Measurements from ENCODE around the gene DNAH2. TPM values are rescaled to one million over a fixed set of nuclear protein-coding genes. Genes with fewer than 3 reads are reported as not detected.

Gene DNAH2
- total RNA-seq, 1 donor from 2014 or later: 0.26 TPM

DNA sequence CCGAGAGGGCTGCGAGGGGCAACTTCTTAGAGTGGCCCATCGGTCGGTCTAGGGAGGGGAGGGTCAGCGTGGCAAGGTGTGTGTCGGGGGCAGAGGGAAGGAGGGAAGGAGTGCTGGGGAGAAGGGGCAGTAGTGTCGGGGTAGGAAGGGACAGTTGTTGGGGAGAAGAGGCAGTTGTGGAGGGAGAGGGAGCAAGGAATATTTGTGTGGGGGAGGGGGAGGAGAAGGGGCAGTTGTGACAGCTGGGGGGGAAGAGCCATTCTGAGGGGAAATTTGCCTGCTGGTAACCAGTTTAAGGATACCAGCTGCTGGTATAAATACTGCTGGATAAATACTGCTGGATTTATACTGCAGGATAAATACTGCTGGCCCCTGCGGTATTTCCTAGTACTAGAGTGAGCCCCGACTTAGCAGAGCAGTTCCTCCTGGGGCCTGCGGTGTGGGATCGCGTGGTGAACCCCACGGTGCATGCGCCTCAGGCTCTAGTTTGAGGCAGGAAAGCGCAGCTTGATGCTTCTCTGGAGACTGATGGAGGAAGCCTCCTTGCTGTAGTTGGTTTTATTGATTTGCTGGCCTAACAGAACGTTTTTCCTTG is 309 bp downstream of the DNAH2 start:
- peaks cover 6% of the 10 kb centered on the region for H3K27me3 ChIP-seq (ENCODE audit: control insufficient read depth, insufficient read depth, low read length)
- FAIRE-seq: no peak
- no peaks in the 10 kb centered on the region for H3K36me3 ChIP-seq (ENCODE audit: control insufficient read depth, insufficient read depth, low read length)
- H3K4me3 ChIP-seq (ENCODE audit: low read depth, low read length): peak overlapping the region; percentile 41
- DNase-seq (ENCODE audit: low read depth): no peak
- TF ChIP-seq CTCF (IDR thresholded peaks at IDR 0.05; ENCODE audit: insufficient read depth, low read length, severe bottlenecking): no peak

- Histone ChIP-seq H3K4me3 (ENCODE audit: low read depth, low read length) (no peak overlapping the region), H3K27me3 (ENCODE audit: control insufficient read depth, insufficient read depth, low read length) (peaks cover 8% of the 10 kb centered on the region), H3K36me3 (ENCODE audit: control insufficient read depth, insufficient read depth, low read length) (no peaks in the 10 kb centered on the region)
- no peak for FAIRE-seq
- TF ChIP-seq CTCF (IDR thresholded peaks at IDR 0.05; ENCODE audit: insufficient read depth, low read length, severe bottlenecking): no peak
- no peak for DNase-seq (ENCODE audit: low read depth)
Measured at GRCh38 chr17:7719661-7720060, 2.1 kb downstream of the DNAH2 start.

DNA sequence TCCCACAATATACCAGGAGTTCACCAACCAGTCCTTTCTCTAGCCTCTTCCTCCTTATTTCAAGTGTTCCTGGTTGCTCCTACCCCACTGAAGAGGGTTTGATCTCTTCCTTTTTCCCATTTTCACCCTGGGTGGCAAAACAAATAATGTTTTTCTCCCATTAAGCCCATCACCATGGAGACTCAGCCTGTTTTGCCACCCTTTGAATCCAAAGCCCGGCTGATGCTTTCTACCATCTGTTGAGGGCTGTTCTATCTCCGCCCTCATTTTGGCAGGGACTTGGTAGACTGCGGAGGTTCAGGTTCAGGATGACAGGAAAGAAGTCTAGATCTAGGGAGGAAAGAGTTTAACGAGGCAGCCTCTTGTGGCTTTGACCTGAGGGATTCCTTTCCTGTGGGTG is 2.6 kb downstream of the DNAH2 start:
- Histone ChIP-seq H3K27me3 (ENCODE audit: control insufficient read depth, insufficient read depth, low read length) (peaks cover 8% of the 10 kb centered on the region), H3K4me3 (ENCODE audit: low read depth, low read length) (no peak overlapping the region), H3K36me3 (ENCODE audit: control insufficient read depth, insufficient read depth, low read length) (no peaks in the 10 kb centered on the region)
- DNase-seq (ENCODE audit: low read depth) (no peak), FAIRE-seq (no peak)
- no peak for TF ChIP-seq CTCF (IDR thresholded peaks at IDR 0.05; ENCODE audit: insufficient read depth, low read length, severe bottlenecking)

GRCh38 chr17:7721612-7722011 is 4.1 kb downstream of the DNAH2 start:
- Histone ChIP-seq H3K27me3 (ENCODE audit: control insufficient read depth, insufficient read depth, low read length) (peaks cover 8% of the 10 kb centered on the region), H3K36me3 (ENCODE audit: control insufficient read depth, insufficient read depth, low read length) (no peaks in the 10 kb centered on the region), H3K4me3 (ENCODE audit: low read depth, low read length) (no peak overlapping the region)
- no peak for FAIRE-seq
- no peak for TF ChIP-seq CTCF (IDR thresholded peaks at IDR 0.05; ENCODE audit: insufficient read depth, low read length, severe bottlenecking)
- DNase-seq (ENCODE audit: low read depth): no peak

GRCh38 chr17:7727886-7728285 is 10.3 kb downstream of the DNAH2 start:
- no peak for TF ChIP-seq CTCF (IDR thresholded peaks at IDR 0.05; ENCODE audit: insufficient read depth, low read length, severe bottlenecking)
- Histone ChIP-seq H3K4me3 (ENCODE audit: low read depth, low read length) (no peak overlapping the region), H3K27me3 (ENCODE audit: control insufficient read depth, insufficient read depth, low read length) (peaks cover 2% of the 10 kb centered on the region), H3K36me3 (ENCODE audit: control insufficient read depth, insufficient read depth, low read length) (no peaks in the 10 kb centered on the region)
- FAIRE-seq (no peak), DNase-seq (ENCODE audit: low read depth) (no peak)

- DNase-seq (ENCODE audit: low read depth): no peak
- FAIRE-seq: no peak
- Histone ChIP-seq H3K36me3 (ENCODE audit: control insufficient read depth, insufficient read depth, low read length) (no peaks in the 10 kb centered on the region), H3K27me3 (ENCODE audit: control insufficient read depth, insufficient read depth, low read length) (no peaks in the 10 kb centered on the region), H3K4me3 (ENCODE audit: low read depth, low read length) (no peak overlapping the region)
- no peak for TF ChIP-seq CTCF (IDR thresholded peaks at IDR 0.05; ENCODE audit: insufficient read depth, low read length, severe bottlenecking)
Measured at GRCh38 chr17:7729816-7730215, 12.3 kb downstream of the DNAH2 start.
